ENCODE data around the gene TMEM82.

TMEM82 gene

GRCh38 chr1:15756143-15757015, 14.1 kb downstream of the TMEM82 start:
- no peak for DNase-seq
- TF ChIP-seq CTCF (IDR thresholded peaks at IDR 0.05): no peak
- no peaks in the 10 kb centered on the region for H3K9me3 Mint-ChIP-seq
- no peak overlapping the region for H3K27ac Mint-ChIP-seq
- peaks cover 14% of the 10 kb centered on the region for H3K27me3 Mint-ChIP-seq (ENCODE audit: low read depth, poor library complexity)
- peaks cover 51% of the 10 kb centered on the region for H3K4me1 Mint-ChIP-seq
- H3K4me3 Mint-ChIP-seq: no peak overlapping the region
- peaks cover under 1% of the 10 kb centered on the region for H3K36me3 Mint-ChIP-seq (ENCODE audit: low read depth)

GRCh38 chr1:15757016-15757543, 14.8 kb downstream of the TMEM82 start:
- Mint-ChIP-seq H3K4me1 (peaks cover 52% of the 10 kb centered on the region), H3K4me3 (peak overlapping the region; percentile 68), H3K27ac (no peak overlapping the region), H3K36me3 (ENCODE audit: low read depth) (peaks cover 4% of the 10 kb centered on the region), H3K9me3 (no peaks in the 10 kb centered on the region), H3K27me3 (ENCODE audit: low read depth, poor library complexity) (peaks cover 14% of the 10 kb centered on the region)
- no peak for DNase-seq
- TF ChIP-seq CTCF (IDR thresholded peaks at IDR 0.05): no peak

- peak; percentile 53 for DNase-seq
These were observed 15.5 kb downstream of the TMEM82 start for GRCh38 chr1:15757575-15758342.

GRCh38 chr1:15758343-15758931, 16.1 kb downstream of the TMEM82 start, which contains the start of gene FBLIM1:
TSS of gene FBLIM1 (plus strand) at chr1:15758795. CDS start at chr1:15764984, 6,189 bp downstream.
- TF ChIP-seq CTCF (IDR thresholded peaks at IDR 0.05): no peak
- peaks cover 9% of the 10 kb centered on the region for H3K36me3 Mint-ChIP-seq (ENCODE audit: low read depth)
- DNase-seq: peak; percentile 66
- peaks cover 11% of the 10 kb centered on the region for H3K27me3 Mint-ChIP-seq (ENCODE audit: low read depth, poor library complexity)
- H3K27ac Mint-ChIP-seq: peak within 1 kb of the TSS; percentile 85
- no peaks in the 10 kb centered on the region for H3K9me3 Mint-ChIP-seq
- peak within 1 kb of the TSS; percentile 86 for H3K4me3 Mint-ChIP-seq
- peaks cover 56% of the 10 kb centered on the region for H3K4me1 Mint-ChIP-seq

More at GRCh38 chr1:15757575-15758342, 15.5 kb downstream of the TMEM82 start:
- Mint-ChIP-seq H3K27ac (no peak overlapping the region), H3K36me3 (ENCODE audit: low read depth) (peaks cover 8% of the 10 kb centered on the region), H3K4me3 (peak overlapping the region; percentile 79), H3K27me3 (ENCODE audit: low read depth, poor library complexity) (peaks cover 11% of the 10 kb centered on the region), H3K4me1 (peaks cover 57% of the 10 kb centered on the region), H3K9me3 (no peaks in the 10 kb centered on the region)
- no peak for TF ChIP-seq CTCF (IDR thresholded peaks at IDR 0.05)

GRCh38 chr1:15758953-15759661, 16.8 kb downstream of the TMEM82 start:
- peak overlapping the region; percentile 86 for H3K4me3 Mint-ChIP-seq
- H3K9me3 Mint-ChIP-seq: no peaks in the 10 kb centered on the region
- H3K4me1 Mint-ChIP-seq: peaks cover 58% of the 10 kb centered on the region
- no peak for TF ChIP-seq CTCF (IDR thresholded peaks at IDR 0.05)
- peaks cover 11% of the 10 kb centered on the region for H3K36me3 Mint-ChIP-seq (ENCODE audit: low read depth)
- H3K27me3 Mint-ChIP-seq (ENCODE audit: low read depth, poor library complexity): peaks cover 11% of the 10 kb centered on the region
- DNase-seq: peak; percentile 60
- H3K27ac Mint-ChIP-seq: peak overlapping the region; percentile 85

Data from nephron progenitor cell (in vitro differentiated cells).